PC-9 (cell line): ENCODE data around the gene TIPRL.

Experiments
- EZH2 ChIP-seq: fragments of 200-600 bp; sonication (generic); IDR thresholded peaks from 2 replicates; pipeline ENCODE4 v1.8.0; 2017; ENCODE audit warnings: antibody characterized with exemption, low read depth
- TF ChIP-seq, protein P1 (sequence below): fragments of 200-600 bp; sonication (generic); conservative IDR thresholded peaks from 2 replicates; pipeline ENCODE4 v1.6.1; 2017; ENCODE audit warnings: mixed run types, antibody characterized with exemption, mild to moderate bottlenecking, moderate library complexity

DNA sequence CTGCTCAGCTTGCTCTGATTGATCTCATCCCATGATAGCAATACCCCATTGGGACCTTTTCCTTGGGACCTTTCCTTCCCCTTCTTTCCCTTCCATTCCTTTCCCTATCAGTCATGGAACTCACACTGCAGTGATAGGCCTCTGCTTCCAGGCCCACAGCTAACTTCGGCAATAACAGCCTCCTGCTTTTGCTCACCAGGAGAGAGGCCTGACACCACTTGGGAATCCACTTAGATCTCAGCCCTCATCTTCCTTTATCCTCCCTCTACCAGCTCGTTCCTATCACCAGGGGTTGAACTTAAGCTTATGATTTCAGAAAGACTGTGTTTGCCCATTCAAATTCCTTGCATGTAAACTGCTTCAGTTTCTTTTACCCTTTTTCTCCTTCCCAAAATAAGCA, 11.0 kb upstream of the TIPRL start:
- TF ChIP-seq, protein P1, sequence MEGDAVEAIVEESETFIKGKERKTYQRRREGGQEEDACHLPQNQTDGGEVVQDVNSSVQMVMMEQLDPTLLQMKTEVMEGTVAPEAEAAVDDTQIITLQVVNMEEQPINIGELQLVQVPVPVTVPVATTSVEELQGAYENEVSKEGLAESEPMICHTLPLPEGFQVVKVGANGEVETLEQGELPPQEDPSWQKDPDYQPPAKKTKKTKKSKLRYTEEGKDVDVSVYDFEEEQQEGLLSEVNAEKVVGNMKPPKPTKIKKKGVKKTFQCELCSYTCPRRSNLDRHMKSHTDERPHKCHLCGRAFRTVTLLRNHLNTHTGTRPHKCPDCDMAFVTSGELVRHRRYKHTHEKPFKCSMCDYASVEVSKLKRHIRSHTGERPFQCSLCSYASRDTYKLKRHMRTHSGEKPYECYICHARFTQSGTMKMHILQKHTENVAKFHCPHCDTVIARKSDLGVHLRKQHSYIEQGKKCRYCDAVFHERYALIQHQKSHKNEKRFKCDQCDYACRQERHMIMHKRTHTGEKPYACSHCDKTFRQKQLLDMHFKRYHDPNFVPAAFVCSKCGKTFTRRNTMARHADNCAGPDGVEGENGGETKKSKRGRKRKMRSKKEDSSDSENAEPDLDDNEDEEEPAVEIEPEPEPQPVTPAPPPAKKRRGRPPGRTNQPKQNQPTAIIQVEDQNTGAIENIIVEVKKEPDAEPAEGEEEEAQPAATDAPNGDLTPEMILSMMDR, result no peak
- no peak for TF ChIP-seq EZH2
